K562 (cell line): Measurements from ENCODE around the gene TM7SF3. TPM values are rescaled to one million over a fixed set of nuclear protein-coding genes. Genes with fewer than 3 reads are reported as not detected.

Source experiments
- E2F3 ChIP-seq: fragments of 250-450 bp; sonication (Bioruptor Pico); IDR thresholded peaks from 2 replicates; pipeline ENCODE4 v1.4.0; 2020; ENCODE audit warnings: mild to moderate bottlenecking
- ESRRB ChIP-seq: fragments of 250-450 bp; sonication (Bioruptor Pico); IDR thresholded peaks from 2 replicates; pipeline ENCODE4 v1.5.0; 2020; ENCODE audit warnings: mild to moderate bottlenecking, moderate library complexity, borderline replicate concordance
- FOXA3 ChIP-seq, 2 experiments: fragments of 450-650 bp in 1 of 2; sonication (generic) in 1 of 2; formaldehyde crosslinking; IDR thresholded peaks in 1 of 2; conservative IDR thresholded peaks in 1 of 2; 2 replicates each; pipeline versions ENCODE4 v1.4.0 to v1.8.0; 2020 to 2022; ENCODE audit warnings: mild to moderate bottlenecking in 2 of 2, missing genetic modification reagents in 1 of 2
- FOXJ2 ChIP-seq: fragments of 200-800 bp; sonication (Bioruptor generic); IDR thresholded peaks from 2 replicates; pipeline ENCODE4 v1.6.1; 2016; ENCODE audit warnings: missing genetic modification characterization, missing compliant biosample characterization
- HMGN3 ChIP-seq: IDR thresholded peaks from 2 replicates; pipeline ENCODE4 v1.6.1; 2011; ENCODE audit warnings: borderline replicate concordance, low read depth, mild to moderate bottlenecking, mixed read lengths, low read length; ENCODE audit not compliant: insufficient read length; ENCODE audit errors: extremely low read depth
- MAFG ChIP-seq: fragments of 450-650 bp; conservative IDR thresholded peaks from 2 replicates; pipeline ENCODE4 v1.6.1; 2016; ENCODE audit warnings: missing genetic modification characterization, missing compliant biosample characterization
- SMAD3 ChIP-seq: fragments of 450-650 bp; formaldehyde crosslinking; conservative IDR thresholded peaks from 2 replicates; pipeline ENCODE4 v1.4.0; 2020; ENCODE audit warnings: mild to moderate bottlenecking
- SMARCE1 ChIP-seq: fragments of 450-650 bp; IDR thresholded peaks from 2 replicates; pipeline ENCODE4 v1.7.1; 2016; ENCODE audit warnings: mild to moderate bottlenecking
- SP2 ChIP-seq: IDR thresholded peaks from 2 replicates; pipeline ENCODE4 v1.6.1; 2011; ENCODE audit warnings: mild to moderate bottlenecking, low read depth, low read length, moderate library complexity; ENCODE audit not compliant: poor library complexity, severe bottlenecking; ENCODE audit errors: extremely low read depth
- TBL1XR1 ChIP-seq, 2 experiments: IDR thresholded peaks; 2 replicates each; pipeline ENCODE4 v1.6.1; 2012; ENCODE audit warnings: improper control_type of control experiment in 2 of 2, low read length in 2 of 2, mild to moderate bottlenecking in 1 of 2
- TRIM24 ChIP-seq, 2 experiments: fragments of 450-650 bp; IDR thresholded peaks; 2 replicates each; pipeline ENCODE4 v1.6.1; 2016
- ZNF583 ChIP-seq: fragments of 250-450 bp; sonication (Bioruptor Pico); IDR thresholded peaks from 2 replicates; pipeline ENCODE4 v1.4.0; 2020
- polyA plus RNA-seq, 8 experiments: library from polyadenylated mRNA; depleted of rRNA in 4 of 8; stranded (reverse) in 5 of 8; unstranded in 3 of 8; fragments of >200 nt; fragmentation: Nextera tagmentation in 2 of 8; fragmentation: Illumina TruSeq in 1 of 8; extraction: Ambion mirVana in 2 of 8; extraction: Trizol in 1 of 8; gene quantifications; 2 replicates each; pipeline versions ENCODE4 v1.2.1 to v1.2.3, GENCODE V29; 2011 to 2014; ENCODE audit warnings: inconsistent platforms in 1 of 8, missing spikeins in 1 of 8
- total RNA-seq, 7 experiments: library from RNA; depleted of rRNA in 6 of 7; stranded (reverse); fragments of >200 nt in 6 of 7; fragmentation: Illumina TruSeq in 2 of 7; extraction: Trizol in 2 of 7; gene quantifications; 2 replicates each; pipeline versions ENCODE4 v1.2.1 to v1.2.3, GENCODE V29; 2011 to 2021; ENCODE audit warnings: low replicate concordance in 1 of 7
- TF ChIP-seq, protein P1 (sequence below): sonication (generic); formaldehyde crosslinking; IDR thresholded peaks from 2 replicates; pipeline ENCODE4 v1.8.0; 2022; ENCODE audit warnings: mild to moderate bottlenecking, low read depth, missing genetic modification reagents
- TF ChIP-seq, protein P2 (sequence below): sonication (generic); IDR thresholded peaks from 2 replicates; pipeline ENCODE4 v1.6.1; 2016
- TF ChIP-seq, protein P3 (sequence below): sonication (generic); formaldehyde crosslinking; IDR thresholded peaks from 2 replicates; pipeline ENCODE4 v1.8.0; 2022; ENCODE audit warnings: mild to moderate bottlenecking, missing genetic modification reagents
- TF ChIP-seq, protein P4 (sequence below): fragments of 450-650 bp; formaldehyde crosslinking; IDR thresholded peaks from 2 replicates; pipeline ENCODE4 v1.4.0; 2022; ENCODE audit warnings: missing genetic modification characterization
- TF ChIP-seq, protein P5 (sequence below): fragments of 250-450 bp; sonication (Bioruptor Pico); IDR thresholded peaks from 2 replicates; pipeline ENCODE4 v1.8.0; 2021; ENCODE audit warnings: mild to moderate bottlenecking, moderate library complexity
- TF ChIP-seq, protein P6 (sequence below): IDR thresholded peaks from 2 replicates; pipeline ENCODE4 v1.6.1; 2014; ENCODE audit warnings: antibody characterized with exemption

The TM7SF3 gene
- total and polyA plus RNA-seq, 9 of the 15 experiments (the other 6 are each of a cell fraction or from before 2014, with no cell fraction given) = 9.3 to 90.4 (median 24.8) TPM

DNA sequence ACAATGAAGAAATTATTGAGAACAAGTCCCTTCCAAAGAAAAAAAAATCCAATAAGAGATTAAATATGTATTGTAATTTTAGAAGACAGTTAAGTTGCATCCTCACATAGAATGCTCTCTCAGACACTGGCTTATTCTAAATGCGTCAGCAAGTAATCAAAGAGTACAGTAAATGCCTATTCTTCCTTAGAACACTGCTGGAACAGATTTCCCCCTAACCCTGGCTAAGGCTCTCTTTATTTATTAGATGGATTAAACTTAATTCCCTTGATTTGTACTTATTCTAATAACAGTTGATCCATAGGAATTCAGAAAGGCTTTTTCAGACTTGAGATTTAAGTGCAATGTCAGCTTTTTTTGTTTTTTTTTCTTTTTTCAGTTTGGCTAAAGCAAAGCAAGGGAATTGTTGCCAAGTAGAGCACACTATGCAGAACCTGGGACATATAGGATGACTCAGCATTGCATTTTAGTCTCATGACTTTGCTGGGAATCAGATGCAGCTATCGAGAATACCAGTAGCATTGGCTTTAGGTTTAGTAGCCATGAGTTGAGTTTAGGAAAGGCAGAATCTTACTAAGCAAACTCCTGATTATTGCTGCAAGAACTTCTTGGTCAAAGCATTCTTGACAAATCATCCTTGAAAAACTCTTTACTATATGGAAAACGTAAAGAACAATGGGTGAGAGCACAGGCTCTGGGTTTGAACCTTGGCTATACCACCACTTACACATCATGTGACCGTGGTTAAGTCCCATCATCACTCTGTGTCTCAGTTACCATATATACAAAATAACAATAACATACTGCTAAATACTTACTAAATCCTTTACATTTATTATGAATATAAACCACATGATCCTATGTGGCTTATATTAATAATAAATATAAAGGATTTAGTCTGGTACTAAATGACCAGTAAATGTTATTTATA, 34.9 kb upstream of the TM7SF3 start (continued):
- TF ChIP-seq, protein P1, sequence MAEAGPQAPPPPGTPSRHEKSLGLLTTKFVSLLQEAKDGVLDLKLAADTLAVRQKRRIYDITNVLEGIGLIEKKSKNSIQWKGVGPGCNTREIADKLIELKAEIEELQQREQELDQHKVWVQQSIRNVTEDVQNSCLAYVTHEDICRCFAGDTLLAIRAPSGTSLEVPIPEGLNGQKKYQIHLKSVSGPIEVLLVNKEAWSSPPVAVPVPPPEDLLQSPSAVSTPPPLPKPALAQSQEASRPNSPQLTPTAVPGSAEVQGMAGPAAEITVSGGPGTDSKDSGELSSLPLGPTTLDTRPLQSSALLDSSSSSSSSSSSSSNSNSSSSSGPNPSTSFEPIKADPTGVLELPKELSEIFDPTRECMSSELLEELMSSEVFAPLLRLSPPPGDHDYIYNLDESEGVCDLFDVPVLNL (CRISPR knock-in tag) = no peak
- peak; percentile 100 for TF ChIP-seq MAFG (tag)
- TF ChIP-seq ZNF583 (CRISPR knock-in tag) = no peak
- no peak for TF ChIP-seq SP2
- no peak for TF ChIP-seq TBL1XR1 (IDR thresholded peaks at IDR 0.05; ENCODE audit: low read length in 2 of 2)
- TF ChIP-seq, protein P2, sequence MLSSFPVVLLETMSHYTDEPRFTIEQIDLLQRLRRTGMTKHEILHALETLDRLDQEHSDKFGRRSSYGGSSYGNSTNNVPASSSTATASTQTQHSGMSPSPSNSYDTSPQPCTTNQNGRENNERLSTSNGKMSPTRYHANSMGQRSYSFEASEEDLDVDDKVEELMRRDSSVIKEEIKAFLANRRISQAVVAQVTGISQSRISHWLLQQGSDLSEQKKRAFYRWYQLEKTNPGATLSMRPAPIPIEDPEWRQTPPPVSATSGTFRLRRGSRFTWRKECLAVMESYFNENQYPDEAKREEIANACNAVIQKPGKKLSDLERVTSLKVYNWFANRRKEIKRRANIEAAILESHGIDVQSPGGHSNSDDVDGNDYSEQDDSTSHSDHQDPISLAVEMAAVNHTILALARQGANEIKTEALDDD = no peak
- TF ChIP-seq E2F3 (CRISPR knock-in tag) = no peak
- TF ChIP-seq SMARCE1 = peak; percentile 67; the same call in 1 of the 2 replicates
- TF ChIP-seq FOXJ2 = peak; percentile 78; the same call in 1 of the 2 replicates
- TF ChIP-seq, protein P3, sequence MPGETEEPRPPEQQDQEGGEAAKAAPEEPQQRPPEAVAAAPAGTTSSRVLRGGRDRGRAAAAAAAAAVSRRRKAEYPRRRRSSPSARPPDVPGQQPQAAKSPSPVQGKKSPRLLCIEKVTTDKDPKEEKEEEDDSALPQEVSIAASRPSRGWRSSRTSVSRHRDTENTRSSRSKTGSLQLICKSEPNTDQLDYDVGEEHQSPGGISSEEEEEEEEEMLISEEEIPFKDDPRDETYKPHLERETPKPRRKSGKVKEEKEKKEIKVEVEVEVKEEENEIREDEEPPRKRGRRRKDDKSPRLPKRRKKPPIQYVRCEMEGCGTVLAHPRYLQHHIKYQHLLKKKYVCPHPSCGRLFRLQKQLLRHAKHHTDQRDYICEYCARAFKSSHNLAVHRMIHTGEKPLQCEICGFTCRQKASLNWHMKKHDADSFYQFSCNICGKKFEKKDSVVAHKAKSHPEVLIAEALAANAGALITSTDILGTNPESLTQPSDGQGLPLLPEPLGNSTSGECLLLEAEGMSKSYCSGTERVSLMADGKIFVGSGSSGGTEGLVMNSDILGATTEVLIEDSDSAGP (CRISPR knock-in tag) = no peak
- TF ChIP-seq ESRRB (CRISPR knock-in tag) = no peak
- TF ChIP-seq, protein P4, sequence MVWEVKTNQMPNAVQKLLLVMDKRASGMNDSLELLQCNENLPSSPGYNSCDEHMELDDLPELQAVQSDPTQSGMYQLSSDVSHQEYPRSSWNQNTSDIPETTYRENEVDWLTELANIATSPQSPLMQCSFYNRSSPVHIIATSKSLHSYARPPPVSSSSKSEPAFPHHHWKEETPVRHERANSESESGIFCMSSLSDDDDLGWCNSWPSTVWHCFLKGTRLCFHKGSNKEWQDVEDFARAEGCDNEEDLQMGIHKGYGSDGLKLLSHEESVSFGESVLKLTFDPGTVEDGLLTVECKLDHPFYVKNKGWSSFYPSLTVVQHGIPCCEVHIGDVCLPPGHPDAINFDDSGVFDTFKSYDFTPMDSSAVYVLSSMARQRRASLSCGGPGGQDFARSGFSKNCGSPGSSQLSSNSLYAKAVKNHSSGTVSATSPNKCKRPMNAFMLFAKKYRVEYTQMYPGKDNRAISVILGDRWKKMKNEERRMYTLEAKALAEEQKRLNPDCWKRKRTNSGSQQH (CRISPR knock-in tag) = no peak
- 0 out of 2 replicates have a peak, but pooled peaks have one; percentile 11 for TF ChIP-seq SMAD3
- TF ChIP-seq TRIM24 (IDR thresholded peaks at IDR 0.05) = peak in 1 of 2 experiments; percentile 78; a peak in 3 of 4 replicates
- TF ChIP-seq, protein P5, sequence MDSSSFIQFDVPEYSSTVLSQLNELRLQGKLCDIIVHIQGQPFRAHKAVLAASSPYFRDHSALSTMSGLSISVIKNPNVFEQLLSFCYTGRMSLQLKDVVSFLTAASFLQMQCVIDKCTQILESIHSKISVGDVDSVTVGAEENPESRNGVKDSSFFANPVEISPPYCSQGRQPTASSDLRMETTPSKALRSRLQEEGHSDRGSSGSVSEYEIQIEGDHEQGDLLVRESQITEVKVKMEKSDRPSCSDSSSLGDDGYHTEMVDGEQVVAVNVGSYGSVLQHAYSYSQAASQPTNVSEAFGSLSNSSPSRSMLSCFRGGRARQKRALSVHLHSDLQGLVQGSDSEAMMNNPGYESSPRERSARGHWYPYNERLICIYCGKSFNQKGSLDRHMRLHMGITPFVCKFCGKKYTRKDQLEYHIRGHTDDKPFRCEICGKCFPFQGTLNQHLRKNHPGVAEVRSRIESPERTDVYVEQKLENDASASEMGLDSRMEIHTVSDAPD (CRISPR knock-in tag) = no peak
- TF ChIP-seq, protein P6, sequence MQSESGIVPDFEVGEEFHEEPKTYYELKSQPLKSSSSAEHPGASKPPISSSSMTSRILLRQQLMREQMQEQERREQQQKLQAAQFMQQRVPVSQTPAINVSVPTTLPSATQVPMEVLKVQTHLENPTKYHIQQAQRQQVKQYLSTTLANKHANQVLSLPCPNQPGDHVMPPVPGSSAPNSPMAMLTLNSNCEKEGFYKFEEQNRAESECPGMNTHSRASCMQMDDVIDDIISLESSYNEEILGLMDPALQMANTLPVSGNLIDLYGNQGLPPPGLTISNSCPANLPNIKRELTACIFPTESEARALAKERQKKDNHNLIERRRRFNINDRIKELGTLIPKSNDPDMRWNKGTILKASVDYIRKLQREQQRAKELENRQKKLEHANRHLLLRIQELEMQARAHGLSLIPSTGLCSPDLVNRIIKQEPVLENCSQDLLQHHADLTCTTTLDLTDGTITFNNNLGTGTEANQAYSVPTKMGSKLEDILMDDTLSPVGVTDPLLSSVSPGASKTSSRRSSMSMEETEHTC = peak; percentile 45; the same call in 1 of the 2 replicates
- no peak for TF ChIP-seq HMGN3
- TF ChIP-seq FOXA3 (CRISPR knock-in tag; conservative IDR thresholded peaks at IDR 0.05 in 1 of 2, IDR thresholded peaks at IDR 0.05 in 1 of 2) = no peak
